ENCODE data around the gene XRCC4.

DNA sequence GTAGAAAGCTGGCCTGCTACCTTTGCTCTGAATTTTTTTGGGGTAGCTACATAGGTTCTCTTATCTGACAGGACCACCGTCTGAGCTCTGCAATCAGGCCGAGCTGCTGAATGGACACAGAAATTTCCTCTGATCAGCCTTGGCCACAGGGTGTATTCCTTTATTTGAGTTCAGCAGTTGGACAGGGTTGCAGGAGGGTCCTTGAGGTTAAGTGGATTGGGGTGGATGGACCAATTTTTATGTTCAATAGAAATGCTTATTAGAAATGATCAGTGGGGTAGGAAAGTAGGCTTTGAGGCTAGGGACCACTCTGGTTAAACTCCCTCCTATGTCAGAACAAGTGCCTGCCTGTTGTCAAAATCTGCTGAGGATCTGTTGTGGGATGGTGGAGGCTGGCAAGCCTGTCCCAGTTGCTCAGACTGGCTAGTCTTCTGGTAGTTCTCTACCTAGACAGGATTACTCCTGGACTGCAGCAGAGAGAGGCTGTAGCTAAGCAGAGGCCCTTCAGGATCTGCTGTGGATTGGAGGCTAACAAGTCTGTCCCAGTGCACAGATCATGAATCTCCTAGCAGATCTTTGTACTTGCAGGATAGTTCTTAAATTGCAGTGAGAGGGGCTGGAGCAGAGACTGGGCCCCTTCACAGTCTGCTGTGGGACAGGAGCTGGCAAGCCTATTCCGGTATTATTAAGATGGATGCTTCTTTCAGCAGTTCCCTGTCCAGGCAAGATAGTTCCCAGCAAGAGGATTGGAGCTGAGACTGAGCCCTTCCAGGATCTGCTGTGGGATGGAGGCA, 18.0 kb downstream of the XRCC4 start:
- TF ChIP-seq, protein P1, sequence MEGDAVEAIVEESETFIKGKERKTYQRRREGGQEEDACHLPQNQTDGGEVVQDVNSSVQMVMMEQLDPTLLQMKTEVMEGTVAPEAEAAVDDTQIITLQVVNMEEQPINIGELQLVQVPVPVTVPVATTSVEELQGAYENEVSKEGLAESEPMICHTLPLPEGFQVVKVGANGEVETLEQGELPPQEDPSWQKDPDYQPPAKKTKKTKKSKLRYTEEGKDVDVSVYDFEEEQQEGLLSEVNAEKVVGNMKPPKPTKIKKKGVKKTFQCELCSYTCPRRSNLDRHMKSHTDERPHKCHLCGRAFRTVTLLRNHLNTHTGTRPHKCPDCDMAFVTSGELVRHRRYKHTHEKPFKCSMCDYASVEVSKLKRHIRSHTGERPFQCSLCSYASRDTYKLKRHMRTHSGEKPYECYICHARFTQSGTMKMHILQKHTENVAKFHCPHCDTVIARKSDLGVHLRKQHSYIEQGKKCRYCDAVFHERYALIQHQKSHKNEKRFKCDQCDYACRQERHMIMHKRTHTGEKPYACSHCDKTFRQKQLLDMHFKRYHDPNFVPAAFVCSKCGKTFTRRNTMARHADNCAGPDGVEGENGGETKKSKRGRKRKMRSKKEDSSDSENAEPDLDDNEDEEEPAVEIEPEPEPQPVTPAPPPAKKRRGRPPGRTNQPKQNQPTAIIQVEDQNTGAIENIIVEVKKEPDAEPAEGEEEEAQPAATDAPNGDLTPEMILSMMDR (IDR thresholded peaks at IDR 0.05 in 2 of 3, conservative IDR thresholded peaks at IDR 0.05 in 1 of 3; ENCODE audit: insufficient read depth in 2 of 3, low read depth in 1 of 3, low read length in 3 of 3), result no peak
- TF ChIP-seq SNAPC5 (CRISPR knock-in tag; IDR thresholded peaks at IDR 0.05), result no peak
- no peak for TF ChIP-seq EZH2 (IDR thresholded peaks at IDR 0.05; ENCODE audit: borderline replicate concordance, low read depth, low read length)
